A549 (cell line): Measurements from ENCODE around the gene CCDC85C. TPM values are rescaled to one million over a fixed set of nuclear protein-coding genes. Genes with fewer than 3 reads are reported as not detected.

Experiments
- ATAC-seq, 2 experiments: fragments of 200-7000 bp in 1 of 2; fragments of >200 bp in 1 of 2; cut with Nextera tagmentation in 1 of 2; cut with Tn5 transposase in 1 of 2; 3 replicates each; pipeline versions ENCODE4 v1.8.0 to v1.9.1; 2018 to 2020; ENCODE audit warnings: mild to moderate bottlenecking in 1 of 2, moderate library complexity in 1 of 2
- CTCF ChIA-PET: fragments of 300-600 bp; sonication (Branson Sonifier 250); formaldehyde crosslinking; extraction: SDS; loops from one replicate; lab custom pipeline; 2021; ENCODE audit warnings: antibody characterized with exemption, inconsistent platforms; lab: Yijun Ruan, JAX
- POLR2A ChIA-PET: fragments of 350-600 bp; formaldehyde crosslinking; extraction: SDS; loops from one replicate; lab custom pipeline; 2021; ENCODE audit warnings: antibody characterized with exemption, inconsistent platforms; lab: Yijun Ruan, JAX
- DNase-seq, 2 experiments: peaks; one replicate each; pipeline versions ENCODE4 v3.0.0 to v3.0.0-alpha.2; 2011 to 2016; ENCODE audit warnings: low read depth in 1 of 2, low spot score in 1 of 2
- FAIRE-seq: peaks from 2 replicates; lab custom pipeline; 2011; peaks lifted over from hg19 to GRCh38; lab: Jason Lieb, UNC
- H3K27ac ChIP-seq, 2 experiments: fragments of >200 bp; sonication (Bioruptor Twin); formaldehyde crosslinking; 3 replicates each; pipeline ENCODE4 v1.5.1; 2016 to 2017
- H3K4me1 ChIP-seq: fragments of >200 bp; sonication (Bioruptor Twin); formaldehyde crosslinking; 3 replicates; pipeline ENCODE4 v1.6.1; 2016
- H3K4me2 ChIP-seq: fragments of >200 bp; sonication (Bioruptor Twin); formaldehyde crosslinking; 3 replicates; pipeline ENCODE4 v1.6.1; 2016
- H3K4me3 ChIP-seq: fragments of >200 bp; sonication (Bioruptor Twin); formaldehyde crosslinking; 3 replicates; pipeline ENCODE4 v1.5.1; 2016
- H3K9me3 ChIP-seq: fragments of >200 bp; sonication (Bioruptor Twin); formaldehyde crosslinking; 3 replicates; pipeline ENCODE4 v1.6.1; 2016
- CBX8 ChIP-seq: fragments of 200-600 bp; sonication (generic); IDR thresholded peaks from 2 replicates; pipeline ENCODE4 v1.6.1; 2016
- CHD2 ChIP-seq: fragments of 150-350 bp; IDR thresholded peaks from 2 replicates; pipeline ENCODE4 v1.6.1; 2014; ENCODE audit warnings: low read length; ENCODE audit not compliant: partially characterized antibody
- EHF ChIP-seq: fragments of 250-450 bp; sonication (Bioruptor Pico); IDR thresholded peaks from 2 replicates; pipeline ENCODE4 v1.5.0; 2020; ENCODE audit warnings: mild to moderate bottlenecking
- ELK1 ChIP-seq: fragments of 150-350 bp; IDR thresholded peaks from 2 replicates; pipeline ENCODE4 v1.6.1; 2014; ENCODE audit warnings: low read depth, mild to moderate bottlenecking, low read length
- EP300 ChIP-seq, 2 experiments: fragments of >200 bp; sonication (Bioruptor Twin); formaldehyde crosslinking; IDR thresholded peaks; 2 replicates in 1 of 2; 3 replicates in 1 of 2; pipeline ENCODE4 v1.6.1; 2016 to 2017
- FOSB ChIP-seq: fragments of 250-450 bp; sonication (Bioruptor Pico); IDR thresholded peaks from 2 replicates; pipeline ENCODE4 v1.5.0; 2020; ENCODE audit warnings: mild to moderate bottlenecking, moderate library complexity
- FOSL2 ChIP-seq, 2 experiments: fragments of 450-650 bp in 1 of 2; fragments of >200 bp in 1 of 2; sonication (Bioruptor Twin) in 1 of 2; formaldehyde crosslinking; IDR thresholded peaks; 2 replicates each; pipeline versions ENCODE4 v1.5.0 to v1.6.1; 2016 to 2020; ENCODE audit warnings: mild to moderate bottlenecking in 1 of 2, moderate library complexity in 1 of 2
- FOXS1 ChIP-seq: fragments of 250-450 bp; sonication (Bioruptor Pico); IDR thresholded peaks from 2 replicates; pipeline ENCODE4 v1.5.0; 2020; ENCODE audit warnings: mild to moderate bottlenecking, moderate library complexity
- GATA3 ChIP-seq: IDR thresholded peaks from 2 replicates; pipeline ENCODE4 v1.6.1; 2012; ENCODE audit warnings: borderline replicate concordance
- HDAC2 ChIP-seq: fragments of 200-600 bp; sonication (generic); IDR thresholded peaks from 2 replicates; pipeline ENCODE4 v1.6.1; 2016
- HES2 ChIP-seq: fragments of >200 bp; sonication (Bioruptor Twin); formaldehyde crosslinking; IDR thresholded peaks from 2 replicates; pipeline ENCODE4 v1.6.1; 2016
- HOXA7 ChIP-seq: fragments of 250-450 bp; sonication (Bioruptor Pico); IDR thresholded peaks from 2 replicates; pipeline ENCODE4 v1.5.0; 2020; ENCODE audit warnings: mild to moderate bottlenecking, moderate library complexity
- MYC ChIP-seq: IDR thresholded peaks from 2 replicates; pipeline ENCODE4 v1.6.1; 2012; ENCODE audit warnings: mild to moderate bottlenecking, inconsistent platforms, low read length, improper control_type of control experiment, borderline replicate concordance
- NR3C1 ChIP-seq: fragments of >200 bp; sonication (Bioruptor Twin); formaldehyde crosslinking; IDR thresholded peaks from 3 replicates; pipeline ENCODE4 v1.6.1; 2017
- PHF8 ChIP-seq: fragments of 200-600 bp; sonication (generic); IDR thresholded peaks from 2 replicates; pipeline ENCODE4 v1.6.1; 2016; ENCODE audit warnings: low read depth, mild to moderate bottlenecking, antibody characterized with exemption, moderate library complexity, borderline replicate concordance
- POLR2A ChIP-seq: IDR thresholded peaks from 2 replicates; pipeline ENCODE4 v1.6.1; 2012; ENCODE audit warnings: mild to moderate bottlenecking, low read length
- RAD21 ChIP-seq, 2 experiments: fragments of >200 bp in 1 of 2; sonication (Bioruptor Twin) in 1 of 2; formaldehyde crosslinking in 1 of 2; IDR thresholded peaks in 1 of 2; conservative IDR thresholded peaks in 1 of 2; 2 replicates in 1 of 2; 3 replicates in 1 of 2; pipeline ENCODE4 v1.6.1; 2012 to 2018; ENCODE audit warnings: inconsistent platforms in 1 of 2
- TFCP2L1 ChIP-seq: fragments of 250-450 bp; sonication (Bioruptor Pico); IDR thresholded peaks from 2 replicates; pipeline ENCODE4 v1.5.0; 2021; ENCODE audit warnings: mild to moderate bottlenecking
- TP53 ChIP-seq: fragments of 250-450 bp; sonication (Bioruptor Pico); IDR thresholded peaks from 2 replicates; pipeline ENCODE4 v1.5.0; 2021; ENCODE audit warnings: mild to moderate bottlenecking, moderate library complexity
- ZFP36 ChIP-seq: fragments of 450-650 bp; IDR thresholded peaks from 2 replicates; pipeline ENCODE4 v1.6.1; 2014; ENCODE audit warnings: borderline replicate concordance; ENCODE audit not compliant: partially characterized antibody
- WGBS: methylation state at CpG from one replicate; pipeline ENCODE4 v1.1.6; 2017; ENCODE audit errors: missing lambda C conversion rate; 5-methylcytosine and 5-hydroxymethylcytosine counted together
- polyA plus RNA-seq, 4 experiments: library from polyadenylated mRNA; depleted of rRNA in 3 of 4; stranded (reverse); fragments of >200 nt; fragmentation: RNase III in 1 of 4; extraction: RNeasy Plus Mini Kit Qiagen cat#74134 plus additional on column Dnase treatment in 1 of 4; gene quantifications; 2 replicates in 3 of 4; 3 replicates in 1 of 4; pipeline ENCODE4 v1.2.3, GENCODE V29; 2011 to 2017
- TF ChIP-seq, protein P1 (sequence below): fragments of 250-450 bp; sonication (Bioruptor Pico); IDR thresholded peaks from 2 replicates; pipeline ENCODE4 v1.5.0; 2021; ENCODE audit warnings: mild to moderate bottlenecking, moderate library complexity, borderline replicate concordance
- TF ChIP-seq, protein P2 (sequence below): fragments of 250-450 bp; sonication (Bioruptor Pico); IDR thresholded peaks from 2 replicates; pipeline ENCODE4 v1.5.0; 2020; ENCODE audit warnings: low read depth, mild to moderate bottlenecking, moderate library complexity
- TF ChIP-seq, protein P3 (sequence below): IDR thresholded peaks from 2 replicates; pipeline ENCODE4 v1.6.1; 2012

CCDC85C gene
- polyA plus RNA-seq, 2 of the 4 experiments (the other 2 are of a cell fraction): 11.4 to 31.4 TPM

- peak overlapping the region in 1 of 2 experiments; percentile 4; a peak in 1 of 6 replicates for H3K27ac ChIP-seq
- POLR2A ChIA-PET: no interaction called here
- FAIRE-seq (no peak), ATAC-seq (no peak), DNase-seq (no peak)
- no peaks in the 10 kb centered on the region for H3K9me3 ChIP-seq
- H3K4me1 ChIP-seq: peaks cover 33% of the 10 kb centered on the region
- no peak overlapping the region for H3K4me2 ChIP-seq
- CTCF ChIA-PET: interaction anchor here (1.4 kb wide), 1 partner anchor 263 kb away, joined by 3 read pairs; the partner anchor contains the start of gene EML1
- WGBS: 91% methylated on average over 4 of the region's 4 CpGs
- no peak overlapping the region for H3K4me3 ChIP-seq
- TF ChIP-seq FOXS1 (CRISPR knock-in tag) (no peak), MYC (no peak), RAD21 (conservative IDR thresholded peaks at IDR 0.05 in 1 of 2, IDR thresholded peaks at IDR 0.05 in 1 of 2) (0 out of 5 replicates have a peak, but pooled peaks of 1 of the 2 experiments have one; percentile 20), HOXA7 (CRISPR knock-in tag) (no peak), TP53 (CRISPR knock-in tag) (no peak)
- TF ChIP-seq, all 56 proteins: peak for 1
These were observed 74.1 kb downstream of the CCDC85C start for GRCh38 chr14:99529899-99530298.

- 64% methylated on average over 17 of the region's 19 CpGs for WGBS
- Histone ChIP-seq H3K4me3 (no peak overlapping the region), H3K4me1 (peaks cover 55% of the 10 kb centered on the region), H3K4me2 (0 out of 3 replicates have a peak overlapping the region, but pooled peaks have one; percentile 14), H3K27ac (peak overlapping the region in 1 of 2 experiments; percentile 90; a peak in 2 of 6 replicates), H3K9me3 (no peaks in the 10 kb centered on the region)
- no peak for ATAC-seq
- no peak for FAIRE-seq
- CTCF ChIA-PET: interaction anchor here (0.6 to 8.7 kb wide), 10 partner anchors 10 to 358 kb away, joined by 3 to 105 read pairs (median 12); no protein-coding TSS in a partner anchor
- DNase-seq: no peak
- TF ChIP-seq GATA3 (no peak), FOSL2 (IDR thresholded peaks at IDR 0.05) (no peak), FOSL2 (CRISPR knock-in tag; IDR thresholded peaks at IDR 0.05) (peak; percentile 21; the same call in 1 of the 2 replicates)
- POLR2A ChIA-PET: no interaction called here
These were observed 76.5 kb downstream of the CCDC85C start for GRCh38 chr14:99527427-99528076.

DNA sequence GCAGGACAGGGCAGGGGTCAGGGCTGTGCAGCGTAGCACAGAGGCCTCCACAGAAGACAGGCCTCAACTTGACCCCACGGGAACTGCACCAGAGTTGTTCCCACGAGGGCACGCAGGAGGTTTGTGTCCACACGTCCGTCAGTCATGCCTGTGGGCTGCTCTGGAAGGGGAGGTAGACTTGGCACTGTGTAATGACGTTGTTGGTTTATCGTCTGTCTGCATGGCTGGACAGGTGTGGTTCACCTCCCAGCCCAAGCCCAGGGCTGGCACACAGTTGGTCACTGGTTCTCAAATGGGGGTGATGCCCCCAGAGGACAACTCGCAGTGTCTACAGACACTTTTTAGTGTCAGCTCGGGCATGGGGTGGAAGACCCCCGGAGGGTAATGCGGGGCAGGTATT lies 77.0 kb downstream of the CCDC85C start:
- TF ChIP-seq NR3C1: no peak
- 84% methylated on average over 12 of the region's 12 CpGs for WGBS
- Histone ChIP-seq H3K4me2 (0 out of 3 replicates have a peak overlapping the region, but pooled peaks have one; percentile 14), H3K4me3 (no peak overlapping the region), H3K4me1 (peaks cover 60% of the 10 kb centered on the region), H3K9me3 (no peaks in the 10 kb centered on the region), H3K27ac (peak overlapping the region in 1 of 2 experiments; percentile 90; a peak in 2 of 6 replicates)
- CTCF ChIA-PET: interaction anchor here (1.2 to 8.7 kb wide), 9 partner anchors 9 to 359 kb away, joined by 3 to 105 read pairs (median 15); no protein-coding TSS in a partner anchor
- POLR2A ChIA-PET: no interaction called here
- FAIRE-seq (no peak), DNase-seq (no peak), ATAC-seq (no peak)

- ATAC-seq: no peak
- no peaks in the 10 kb centered on the region for H3K9me3 ChIP-seq
- H3K4me1 ChIP-seq: peaks cover 57% of the 10 kb centered on the region
- no peak for FAIRE-seq
- peak overlapping the region in 1 of 2 experiments; percentile 90; a peak in 3 of 6 replicates for H3K27ac ChIP-seq
- no peak for TF ChIP-seq PHF8
- TF ChIP-seq TFCP2L1 (CRISPR knock-in tag): no peak
- TF ChIP-seq, protein P1, sequence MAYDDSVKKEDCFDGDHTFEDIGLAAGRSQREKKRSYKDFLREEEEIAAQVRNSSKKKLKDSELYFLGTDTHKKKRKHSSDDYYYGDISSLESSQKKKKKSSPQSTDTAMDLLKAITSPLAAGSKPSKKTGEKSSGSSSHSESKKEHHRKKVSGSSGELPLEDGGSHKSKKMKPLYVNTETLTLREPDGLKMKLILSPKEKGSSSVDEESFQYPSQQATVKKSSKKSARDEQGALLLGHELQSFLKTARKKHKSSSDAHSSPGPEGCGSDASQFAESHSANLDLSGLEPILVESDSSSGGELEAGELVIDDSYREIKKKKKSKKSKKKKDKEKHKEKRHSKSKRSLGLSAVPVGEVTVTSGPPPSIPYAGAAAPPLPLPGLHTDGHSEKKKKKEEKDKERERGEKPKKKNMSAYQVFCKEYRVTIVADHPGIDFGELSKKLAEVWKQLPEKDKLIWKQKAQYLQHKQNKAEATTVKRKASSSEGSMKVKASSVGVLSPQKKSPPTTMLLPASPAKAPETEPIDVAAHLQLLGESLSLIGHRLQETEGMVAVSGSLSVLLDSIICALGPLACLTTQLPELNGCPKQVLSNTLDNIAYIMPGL (CRISPR knock-in tag): no peak
- TF ChIP-seq NR3C1: no peak
- TF ChIP-seq, protein P2, sequence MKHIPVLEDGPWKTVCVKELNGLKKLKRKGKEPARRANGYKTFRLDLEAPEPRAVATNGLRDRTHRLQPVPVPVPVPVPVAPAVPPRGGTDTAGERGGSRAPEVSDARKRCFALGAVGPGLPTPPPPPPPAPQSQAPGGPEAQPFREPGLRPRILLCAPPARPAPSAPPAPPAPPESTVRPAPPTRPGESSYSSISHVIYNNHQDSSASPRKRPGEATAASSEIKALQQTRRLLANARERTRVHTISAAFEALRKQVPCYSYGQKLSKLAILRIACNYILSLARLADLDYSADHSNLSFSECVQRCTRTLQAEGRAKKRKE (CRISPR knock-in tag): no peak
- no peak for TF ChIP-seq EHF (CRISPR knock-in tag)
- TF ChIP-seq CHD2: no peak
- no peak for TF ChIP-seq POLR2A
- no peak for TF ChIP-seq ZFP36
- no peak for TF ChIP-seq EP300 (IDR thresholded peaks at IDR 0.05)
- no peak for TF ChIP-seq CBX8
- TF ChIP-seq, protein P3, sequence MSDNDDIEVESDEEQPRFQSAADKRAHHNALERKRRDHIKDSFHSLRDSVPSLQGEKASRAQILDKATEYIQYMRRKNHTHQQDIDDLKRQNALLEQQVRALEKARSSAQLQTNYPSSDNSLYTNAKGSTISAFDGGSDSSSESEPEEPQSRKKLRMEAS: no peak
- no peak for TF ChIP-seq HES2
- TF ChIP-seq FOSB (CRISPR knock-in tag): no peak
- no peak for TF ChIP-seq ELK1
- TF ChIP-seq HDAC2: no peak
- TF ChIP-seq, all 56 proteins: peak for 0
- ChIA-PET POLR2A (no interaction called here), CTCF (interaction anchor here (0.7 to 8.7 kb wide), 21 partner anchors 9 to 421 kb away, joined by 3 to 105 read pairs (median 8); no protein-coding TSS in a partner anchor)
- Histone ChIP-seq H3K4me2 (peak overlapping the region; percentile 84; the same call in 1 of the 3 replicates), H3K4me3 (no peak overlapping the region)
- WGBS: 80% methylated on average over 2 of the region's 12 CpGs
- no peak for DNase-seq
These were observed 78.3 kb downstream of the CCDC85C start for GRCh38 chr14:99525699-99526080.
